GM19463 (cell line): ENCODE data around the gene BBS4.

Experiments
- ATAC-seq: cut with Tn5 transposase; IDR thresholded peaks from one replicate; pipeline ENCODE4 v1.9.1; 2021; ENCODE audit warnings: mild to moderate bottlenecking, moderate library complexity; ENCODE audit not compliant: unreplicated experiment

BBS4 gene

GRCh38 chr15:72754096-72754495, 68.1 kb downstream of the BBS4 start:
- no peak for ATAC-seq

- ATAC-seq: no peak
Observed at GRCh38 chr15:72758182-72758581, 72.2 kb downstream of the BBS4 start.

DNA sequence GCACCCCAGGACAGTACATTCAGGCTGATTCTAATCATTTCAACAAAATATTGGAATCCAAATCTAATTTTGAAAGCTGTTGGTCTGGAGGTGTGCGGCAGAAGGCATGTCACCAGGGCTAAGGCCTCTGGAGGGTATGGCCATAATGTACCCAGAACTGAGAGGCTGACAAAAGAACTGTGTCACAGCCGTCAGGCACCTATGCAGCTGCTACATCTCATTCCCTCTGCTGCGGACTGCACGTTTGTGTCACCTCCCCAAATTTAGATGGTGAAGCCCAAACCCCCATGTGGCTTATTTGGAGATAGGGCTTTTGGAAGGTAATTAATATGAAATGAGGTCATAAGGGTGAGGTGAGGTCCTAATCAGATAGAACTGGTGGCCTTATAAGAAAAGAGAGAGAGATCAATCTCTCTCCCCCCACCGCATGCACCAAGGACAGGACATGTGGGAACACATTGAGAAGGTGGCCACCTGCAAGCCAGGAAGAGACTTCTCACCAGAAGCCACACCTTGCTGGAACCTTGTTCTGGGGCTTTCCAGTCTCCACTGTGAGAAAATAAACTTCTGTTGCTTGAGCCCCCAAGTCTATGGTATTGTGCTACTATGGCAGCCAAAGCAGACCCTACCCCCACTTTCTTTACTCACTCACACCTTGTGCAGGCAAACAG, 74.7 kb downstream of the BBS4 start:
- no peak for ATAC-seq

DNA sequence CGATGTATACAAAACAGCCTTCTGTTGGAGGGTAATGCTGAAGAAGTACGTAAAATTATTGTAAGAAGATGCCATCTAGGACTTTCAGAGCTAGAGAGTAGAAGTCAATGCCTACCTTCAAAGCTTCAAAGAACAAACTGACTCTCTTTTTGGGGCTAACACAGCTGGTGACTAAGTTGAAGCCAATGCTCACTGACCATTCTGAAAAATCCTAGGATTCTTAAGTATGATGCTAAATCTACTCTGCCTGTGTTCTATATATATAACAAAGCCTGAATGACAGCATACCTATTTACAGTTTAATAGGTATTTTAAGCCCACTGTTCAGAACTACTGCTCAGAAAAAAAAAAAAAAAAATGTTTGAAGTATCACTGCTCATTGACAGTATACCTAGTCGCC, 78.6 kb downstream of the BBS4 start:
- ATAC-seq: no peak

- ATAC-seq: no peak
Observed at GRCh38 chr15:72766025-72766424, 80.0 kb downstream of the BBS4 start.

- no peak for ATAC-seq
Observed at GRCh38 chr15:72766780-72767179, 80.8 kb downstream of the BBS4 start.

GRCh38 chr15:72770673-72771328, 84.8 kb downstream of the BBS4 start:
- no peak for ATAC-seq

DNA sequence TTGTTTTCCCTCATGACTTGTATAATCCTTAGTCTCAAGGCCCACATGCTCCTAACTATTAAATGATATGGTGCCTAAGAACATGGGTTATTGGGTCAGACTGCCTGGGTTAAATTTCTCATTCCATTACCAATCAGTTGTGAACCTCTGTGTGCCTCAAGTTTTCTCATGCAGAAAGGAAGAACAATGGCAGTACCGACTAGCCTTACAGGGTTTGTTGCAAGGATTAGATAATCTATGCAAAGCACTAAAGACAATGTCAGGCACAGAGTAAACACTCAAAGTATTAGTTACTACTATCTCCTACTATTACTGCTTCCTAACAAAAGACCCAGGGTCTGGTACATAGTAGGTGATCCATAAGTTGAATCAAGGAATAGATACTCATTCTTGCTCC, 85.3 kb downstream of the BBS4 start:
- no peak for ATAC-seq

DNA sequence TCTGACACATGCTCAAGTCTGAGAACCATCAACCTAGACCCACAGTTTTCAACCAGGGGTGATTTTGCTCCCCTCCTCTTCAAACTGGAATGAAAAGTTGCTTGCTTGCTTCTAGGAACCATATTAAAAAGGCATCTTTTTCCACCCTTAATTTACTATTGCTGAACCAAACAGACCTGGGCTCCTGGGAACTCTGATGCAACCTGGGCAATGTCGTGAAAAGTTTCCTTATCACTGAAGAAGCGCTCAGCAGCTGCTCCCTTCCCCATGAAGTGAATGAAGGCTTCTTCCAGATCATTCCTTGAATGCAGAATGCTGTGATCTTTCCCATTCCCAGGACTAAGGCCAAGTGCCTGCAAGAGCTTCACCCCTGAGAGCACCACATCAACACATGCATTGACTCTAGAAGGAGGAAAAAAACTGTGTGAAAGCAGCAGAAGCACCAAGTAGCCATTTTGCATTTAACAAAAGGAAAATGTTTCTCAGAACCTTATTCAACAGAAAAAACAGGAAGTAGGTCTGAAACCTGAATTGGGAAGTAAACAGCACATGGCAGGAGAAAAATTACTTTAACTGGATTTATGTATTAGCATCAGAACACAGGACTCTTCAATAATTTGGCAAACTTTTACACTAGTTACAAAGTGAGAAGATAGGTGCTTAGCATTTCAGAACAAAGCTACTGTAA, 88.8 kb downstream of the BBS4 start:
- ATAC-seq: no peak

DNA sequence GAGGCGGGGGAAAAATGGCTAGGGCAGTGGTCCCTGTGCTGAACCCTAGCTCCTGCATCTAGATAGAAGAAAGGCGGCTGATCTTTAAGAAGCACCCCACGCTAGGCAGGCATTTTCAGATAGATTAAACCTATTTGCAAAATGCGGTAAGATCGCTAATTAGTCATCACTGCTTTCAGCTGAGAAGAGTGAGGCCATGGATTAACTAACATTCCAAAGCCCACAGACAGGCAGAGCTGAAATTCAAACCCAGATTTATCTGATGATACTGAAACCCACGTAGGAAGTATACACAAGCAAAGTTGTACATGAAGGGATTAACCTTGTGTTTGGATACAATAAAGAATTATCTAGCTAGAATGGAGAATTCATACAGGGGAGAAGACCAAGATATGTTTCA, 92.8 kb downstream of the BBS4 start:
- no peak for ATAC-seq

DNA sequence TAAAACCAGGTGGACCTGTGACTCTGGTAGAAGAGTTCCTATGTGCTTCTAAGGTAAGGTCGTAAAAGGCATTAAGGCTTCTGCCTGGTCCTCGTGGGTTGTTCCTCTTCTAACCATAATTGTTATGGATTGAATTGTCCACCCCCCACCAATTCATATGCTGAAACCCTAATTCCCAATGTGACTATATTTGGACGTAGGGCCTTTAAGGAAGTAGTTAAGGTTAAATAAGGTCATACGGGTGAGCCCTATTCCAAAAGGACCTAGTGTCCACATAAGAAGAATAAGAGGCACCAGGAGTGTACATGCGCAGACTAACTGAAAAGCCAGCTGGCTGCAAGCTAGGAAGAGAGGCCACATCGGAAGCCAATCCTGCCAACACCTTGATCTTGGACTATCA, 95.6 kb downstream of the BBS4 start:
- no peak for ATAC-seq

GRCh38 chr15:72782274-72783003, 96.4 kb downstream of the BBS4 start:
- ATAC-seq: no peak

DNA sequence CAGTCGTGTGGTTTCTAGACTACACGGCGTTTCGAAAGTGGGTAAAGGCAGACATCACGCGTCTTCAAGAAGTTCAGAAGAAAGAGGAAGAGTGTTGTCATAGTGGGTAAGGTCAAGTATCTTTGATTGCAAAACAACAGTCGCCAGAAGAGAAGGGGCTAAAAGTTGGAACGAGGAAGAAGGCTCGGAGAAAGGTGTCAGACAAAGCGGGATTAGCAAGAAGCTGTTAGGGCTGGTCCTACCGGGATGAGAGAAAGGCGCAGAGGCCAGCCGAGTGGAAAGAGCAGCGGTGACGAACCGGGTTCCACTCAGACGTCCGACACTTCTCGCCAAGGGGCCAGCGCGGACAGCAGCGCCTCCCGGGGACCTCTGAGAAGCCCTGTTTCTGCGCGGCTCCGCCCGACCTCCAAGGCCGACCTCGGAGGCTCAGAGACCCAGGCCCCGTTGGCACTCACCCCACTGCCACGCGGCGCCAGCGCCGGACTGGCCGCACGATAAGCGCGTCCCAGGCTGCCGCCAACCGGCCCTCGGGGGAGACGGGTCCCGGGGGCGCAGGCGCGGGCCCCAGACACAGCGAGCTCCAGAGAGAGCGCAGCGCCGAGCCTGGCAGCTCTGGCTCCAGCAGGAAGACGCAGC, 97.1 kb downstream of the BBS4 start:
- ATAC-seq: peak; percentile 26

DNA sequence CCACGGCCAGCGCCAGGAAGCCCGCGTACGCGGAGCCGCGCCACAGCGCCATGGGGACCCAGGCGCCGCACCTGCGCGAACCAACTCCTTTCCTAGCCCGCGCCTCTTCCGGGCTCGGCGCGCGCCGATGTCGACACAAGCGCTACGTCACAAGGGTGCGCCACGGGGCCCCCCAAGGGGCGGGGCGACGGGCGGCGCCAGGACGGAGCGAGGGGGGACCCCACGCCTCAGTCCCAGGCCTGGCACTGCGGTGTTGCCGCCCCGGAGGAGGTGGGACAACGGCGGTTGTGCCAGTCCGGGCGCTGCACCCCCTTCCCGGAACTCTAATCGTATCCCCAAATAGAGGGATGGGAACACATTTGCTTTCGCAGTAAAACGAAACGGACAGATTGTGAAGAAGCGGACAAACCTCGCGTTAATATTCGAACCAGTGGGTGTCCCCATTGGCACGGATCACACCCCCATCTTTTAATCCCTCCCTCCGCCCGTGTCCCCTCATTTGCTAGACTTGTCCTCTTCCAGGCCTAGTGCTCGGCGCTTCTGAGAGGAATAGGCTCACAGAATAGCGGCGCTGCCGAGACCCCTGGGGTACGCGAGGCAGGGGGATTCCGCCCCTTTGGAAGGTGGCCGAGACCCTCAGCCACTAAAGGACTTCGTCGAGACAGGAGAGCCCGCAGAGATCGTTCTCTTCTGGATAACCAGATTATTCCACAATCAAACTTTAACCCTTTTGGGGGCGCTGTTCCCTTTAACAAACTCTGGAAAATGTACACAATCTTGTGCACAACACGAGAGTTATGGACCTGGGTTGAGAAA, 97.8 kb downstream of the BBS4 start, which contains the start of gene ADPGK:
TSS of gene ADPGK (minus strand) at position 119 of the 816 bp plus-strand sequence. CDS start at position 52, 67 bp downstream.
- peak; percentile 67 for ATAC-seq

DNA sequence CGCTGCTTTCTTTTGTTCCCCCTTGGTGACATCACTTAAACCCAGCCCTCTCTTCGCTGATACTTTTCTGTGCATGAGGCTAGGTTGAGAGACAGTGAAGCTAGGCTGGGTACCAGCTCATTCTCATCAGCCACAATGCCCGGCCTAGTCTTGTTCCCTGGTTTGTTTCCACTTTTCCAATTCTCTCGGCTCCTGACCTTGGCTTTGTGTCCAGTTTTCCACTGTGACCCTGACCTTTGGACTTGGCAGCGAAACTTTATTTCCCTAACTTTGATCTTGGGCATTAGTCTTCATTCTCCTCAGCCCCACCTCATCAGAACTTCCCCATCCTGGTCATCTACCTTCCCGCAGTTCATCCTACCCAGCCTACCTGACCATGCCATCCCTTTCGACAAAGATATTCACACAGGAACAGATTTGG, 98.5 kb downstream of the BBS4 start:
- no peak for ATAC-seq

GRCh38 chr15:72785432-72785831, 99.4 kb downstream of the BBS4 start:
- no peak for ATAC-seq

DNA sequence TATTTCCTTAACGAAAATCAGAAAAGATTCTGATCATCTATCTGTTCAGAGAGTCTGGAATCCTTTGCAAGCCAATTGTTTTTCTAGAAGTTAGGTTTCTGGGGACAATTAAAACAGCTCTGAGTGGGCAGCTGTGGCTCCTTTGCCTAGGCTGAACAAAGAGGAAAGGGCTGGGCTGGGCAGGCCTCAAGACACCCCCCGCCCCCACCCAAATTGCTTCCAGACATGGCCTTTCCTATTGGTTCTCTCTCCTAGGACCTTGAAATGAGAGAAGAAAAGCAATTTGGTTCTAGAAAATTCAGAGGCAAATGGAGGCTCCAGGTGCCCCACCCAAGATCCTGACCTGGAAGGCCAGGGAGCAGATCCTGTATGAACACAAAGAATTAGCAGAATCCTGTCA, 99.8 kb downstream of the BBS4 start:
- no peak for ATAC-seq

GRCh38 chr15:72786242-72786641, 100.2 kb downstream of the BBS4 start:
- ATAC-seq: no peak

DNA sequence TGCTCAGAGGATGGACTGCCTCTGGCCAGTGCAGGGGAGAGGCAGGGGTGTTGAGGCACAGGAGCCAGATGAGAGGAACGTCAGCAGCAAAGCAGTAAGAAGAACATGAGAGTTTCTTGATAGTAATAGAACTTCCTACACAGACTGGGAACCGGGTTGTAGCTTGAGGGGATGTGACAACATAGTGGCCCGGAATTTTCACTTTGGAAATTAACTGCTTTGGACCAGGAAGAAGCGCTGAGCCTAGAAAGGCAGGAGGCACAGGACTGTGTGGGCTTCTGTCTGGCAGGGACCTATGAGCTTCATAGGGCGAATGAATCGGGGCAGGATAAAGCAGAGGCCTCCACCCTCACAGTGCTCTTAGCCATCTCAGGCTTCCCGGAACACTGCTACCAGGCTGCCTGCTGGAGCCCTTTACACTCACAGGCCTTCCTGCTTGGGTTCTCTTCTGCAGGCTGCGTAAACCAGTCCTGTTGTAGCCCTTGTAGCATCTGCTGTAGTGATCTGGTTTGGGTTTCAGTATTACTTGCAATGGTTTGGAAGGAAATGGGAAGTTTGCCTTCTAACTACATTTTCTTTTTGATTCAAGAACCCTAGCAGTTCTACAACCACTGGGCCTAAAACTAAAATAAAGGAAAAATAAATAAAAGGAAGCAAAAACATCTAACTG, 100.8 kb downstream of the BBS4 start:
- ATAC-seq: no peak

- ATAC-seq: no peak
Observed at GRCh38 chr15:72787526-72787925, 101.5 kb downstream of the BBS4 start.
